Effector memory CD8-positive, alpha-beta T cell (primary cell): ENCODE results near the gene NCDN.
"Not testable (repeated sequence)": the region's sequence is repeated elsewhere in the genome, so short reads cannot be mapped to it uniquely, and the experiment has no call there.

Source experiments
- ATAC-seq: fragments of 150-1000 bp; cut with Tn5 transposase; replicated peaks from 2 replicates; pipeline ENCODE4 v1.10.0; 2021; ENCODE audit warnings: mild to moderate bottlenecking, moderate library complexity
- DNase-seq, 3 experiments: peaks; one replicate each; pipeline ENCODE4 v3.0.0; 2021
- H3K27ac Mint-ChIP-seq, 2 donors: one replicate each; pipeline ENCODE4 v1.8.0; 2022; ENCODE audit warnings: mild to moderate bottlenecking in 2 of 2, mixed read lengths in 2 of 2, moderate library complexity in 2 of 2
- H3K27me3 Mint-ChIP-seq, 2 donors: one replicate each; pipeline ENCODE4 v1.8.0; 2022; ENCODE audit warnings: mixed read lengths in 2 of 2
- H3K36me3 Mint-ChIP-seq: one replicate; pipeline ENCODE4 v1.8.0; 2022; ENCODE audit warnings: mild to moderate bottlenecking, moderate library complexity, mixed read lengths; ENCODE audit not compliant: insufficient read depth
- H3K4me1 Mint-ChIP-seq, 2 donors: one replicate each; pipeline ENCODE4 v1.8.0; 2022; ENCODE audit warnings: low read depth in 2 of 2, mixed read lengths in 2 of 2
- H3K4me3 Mint-ChIP-seq, 2 donors: one replicate each; pipeline ENCODE4 v1.8.0; 2022; ENCODE audit warnings: mild to moderate bottlenecking in 2 of 2, mixed read lengths in 2 of 2, moderate library complexity in 2 of 2
- H3K9me3 Mint-ChIP-seq, 2 donors: one replicate each; pipeline ENCODE4 v1.8.0; 2022; ENCODE audit warnings: mixed read lengths in 2 of 2

Gene NCDN

GRCh38 chr1:35568975-35569395 is 11.4 kb downstream of the NCDN start:
- Mint-ChIP-seq H3K36me3 (peaks cover 3% of the 10 kb centered on the region), H3K4me3 (no peak overlapping the region), H3K27me3 (no peaks in the 10 kb centered on the region), H3K4me1 (peaks cover 14 to 27% of the 10 kb centered on the region in 2 donors), H3K9me3 (no peaks in the 10 kb centered on the region), H3K27ac (no peak overlapping the region)
- ATAC-seq (peak; percentile 61), DNase-seq (peak; percentile 54 to 68 (median 58))

- DNase-seq: no peak
- H3K4me3 Mint-ChIP-seq: no peak overlapping the region
- peak overlapping the region in 1 of 2 donors; percentile 61 for H3K27ac Mint-ChIP-seq
- no peak for ATAC-seq
- H3K36me3 Mint-ChIP-seq: peaks cover 3% of the 10 kb centered on the region
- no peaks in the 10 kb centered on the region for H3K27me3 Mint-ChIP-seq
- H3K4me1 Mint-ChIP-seq: peaks cover 6 to 19% of the 10 kb centered on the region in 2 donors
- H3K9me3 Mint-ChIP-seq: no peaks in the 10 kb centered on the region
These were observed 12.3 kb downstream of the NCDN start for GRCh38 chr1:35569936-35570335.

GRCh38 chr1:35570589-35571137 is 13.1 kb downstream of the NCDN start:
- peaks cover 11 to 24% of the 10 kb centered on the region in 2 donors for H3K4me1 Mint-ChIP-seq
- H3K4me3 Mint-ChIP-seq: no peak overlapping the region
- peaks cover 3% of the 10 kb centered on the region for H3K36me3 Mint-ChIP-seq
- H3K9me3 Mint-ChIP-seq: no peaks in the 10 kb centered on the region
- ATAC-seq (no peak), DNase-seq (no peak)
- peak overlapping the region in 1 of 2 donors; percentile 10 for H3K27ac Mint-ChIP-seq
- H3K27me3 Mint-ChIP-seq: no peaks in the 10 kb centered on the region

GRCh38 chr1:35571263-35571662 is 13.7 kb downstream of the NCDN start:
- DNase-seq (no peak), ATAC-seq (no peak)
- H3K4me1 Mint-ChIP-seq: peaks cover 17 to 29% of the 10 kb centered on the region in 2 donors
- H3K36me3 Mint-ChIP-seq: peaks cover 2% of the 10 kb centered on the region
- no peaks in the 10 kb centered on the region for H3K27me3 Mint-ChIP-seq
- no peak overlapping the region for H3K4me3 Mint-ChIP-seq
- H3K9me3 Mint-ChIP-seq: no peaks in the 10 kb centered on the region
- H3K27ac Mint-ChIP-seq: peak overlapping the region in 1 of 2 donors; percentile 10

- ATAC-seq (no peak), DNase-seq (no peak)
- peaks cover 21 to 31% of the 10 kb centered on the region in 2 donors for H3K4me1 Mint-ChIP-seq
- H3K4me3 Mint-ChIP-seq: peak overlapping the region in 1 of 2 donors; percentile 38
- no peaks in the 10 kb centered on the region for H3K9me3 Mint-ChIP-seq
- H3K36me3 Mint-ChIP-seq: peaks cover 2% of the 10 kb centered on the region
- no peaks in the 10 kb centered on the region for H3K27me3 Mint-ChIP-seq
- no peak overlapping the region for H3K27ac Mint-ChIP-seq
These were observed 14.7 kb downstream of the NCDN start for GRCh38 chr1:35572296-35572695.

GRCh38 chr1:35573198-35574124 is 15.9 kb downstream of the NCDN start, which contains the start of gene TFAP2E:
Gene TFAP2E (plus strand): TSS chr1:35573314. CDS start chr1:35573578, 264 bp downstream.
- no peaks in the 10 kb centered on the region for H3K9me3 Mint-ChIP-seq
- H3K27ac Mint-ChIP-seq: no peak within 1 kb of the TSS
- peak within 1 kb of the TSS in 1 of 2 donors; percentile 38 for H3K4me3 Mint-ChIP-seq
- DNase-seq: no peak
- peak; percentile 34 for ATAC-seq
- peaks cover 6% of the 10 kb centered on the region for H3K36me3 Mint-ChIP-seq
- H3K4me1 Mint-ChIP-seq: peaks cover 29 to 40% of the 10 kb centered on the region in 2 donors
- H3K27me3 Mint-ChIP-seq: no peaks in the 10 kb centered on the region

- H3K9me3 Mint-ChIP-seq: no peaks in the 10 kb centered on the region
- H3K4me3 Mint-ChIP-seq: peak overlapping the region in 1 of 2 donors; percentile 90
- H3K4me1 Mint-ChIP-seq: peaks cover 26 to 35% of the 10 kb centered on the region in 2 donors
- H3K36me3 Mint-ChIP-seq: peaks cover 6% of the 10 kb centered on the region
- DNase-seq: no peak
- no peaks in the 10 kb centered on the region for H3K27me3 Mint-ChIP-seq
- no peak for ATAC-seq
- no peak overlapping the region for H3K27ac Mint-ChIP-seq
These were observed 16.6 kb downstream of the NCDN start for GRCh38 chr1:35574125-35574654.

- DNase-seq (no peak), ATAC-seq (no peak)
- Mint-ChIP-seq H3K9me3 (no peaks in the 10 kb centered on the region), H3K36me3 (peaks cover 6% of the 10 kb centered on the region), H3K27ac (no peak overlapping the region), H3K4me3 (peak overlapping the region; percentile 85 to 90), H3K27me3 (no peaks in the 10 kb centered on the region), H3K4me1 (peaks cover 26 to 29% of the 10 kb centered on the region in 2 donors)
These were observed 17.2 kb downstream of the NCDN start for GRCh38 chr1:35574655-35575415.

GRCh38 chr1:35575416-35575958 is 17.9 kb downstream of the NCDN start:
- Mint-ChIP-seq H3K27ac (peak overlapping the region; percentile 71 to 89), H3K36me3 (peaks cover 6% of the 10 kb centered on the region), H3K4me3 (peak overlapping the region; percentile 85 to 90), H3K27me3 (no peaks in the 10 kb centered on the region), H3K9me3 (no peaks in the 10 kb centered on the region), H3K4me1 (peaks cover 26 to 29% of the 10 kb centered on the region in 2 donors)
- DNase-seq (no peak), ATAC-seq (no peak)

- Mint-ChIP-seq H3K27me3 (no peaks in the 10 kb centered on the region), H3K27ac (peak overlapping the region; percentile 71 to 89), H3K36me3 (peaks cover 6% of the 10 kb centered on the region), H3K4me3 (peak overlapping the region; percentile 85 to 90), H3K9me3 (no peaks in the 10 kb centered on the region), H3K4me1 (peaks cover 26 to 29% of the 10 kb centered on the region in 2 donors)
- DNase-seq (no peak), ATAC-seq (no peak)
These were observed 18.6 kb downstream of the NCDN start for GRCh38 chr1:35576061-35576765.

- peak overlapping the region; percentile 85 to 90 for H3K4me3 Mint-ChIP-seq
- ATAC-seq, H3K27me3 Mint-ChIP-seq, H3K9me3 Mint-ChIP-seq, DNase-seq, H3K36me3 Mint-ChIP-seq: not testable (repeated sequence)
- peak overlapping the region; percentile 71 to 89 for H3K27ac Mint-ChIP-seq
- peaks cover 26 to 29% of the 10 kb centered on the region in 2 donors for H3K4me1 Mint-ChIP-seq
These were observed 19.1 kb downstream of the NCDN start for GRCh38 chr1:35576766-35577070.
